Natural killer cell (primary cell): Measurements from ENCODE around the gene CD48. TPM values are rescaled to one million over a fixed set of nuclear protein-coding genes. Genes with fewer than 3 reads are reported as not detected.
"Not testable (repeated sequence)": the region's sequence is repeated elsewhere in the genome, so short reads cannot be mapped to it uniquely, and the experiment has no call there.

ENCODE experiments used
- ATAC-seq, 3 donors: fragments of 150-1000 bp in 2 of 3; fragments of 200-7000 bp in 1 of 3; cut with Tn5 transposase; 1 replicate in 1 of 3; 2 replicates in 2 of 3; pipeline ENCODE4 v1.10.0; 2021; ENCODE audit warnings: mild to moderate bottlenecking in 2 of 3, moderate library complexity in 2 of 3
- DNase-seq, 2 donors: peaks; one replicate each; pipeline versions ENCODE4 v3.0.0 to v3.0.0-alpha.2; 2013 to 2021; ENCODE audit warnings: mixed read lengths in 1 of 2
- H3K27ac ChIP-seq: one replicate; pipeline ENCODE4 v1.5.1; 2013; ENCODE audit warnings: mild to moderate bottlenecking, low read length
- H3K27me3 ChIP-seq: one replicate; pipeline ENCODE4 v1.6.1; 2013; ENCODE audit warnings: low read length; ENCODE audit not compliant: control insufficient read depth, insufficient read depth
- H3K36me3 ChIP-seq: one replicate; pipeline ENCODE4 v1.6.1; 2013; ENCODE audit warnings: low read length; ENCODE audit not compliant: control insufficient read depth, insufficient read depth
- H3K4me1 ChIP-seq: one replicate; pipeline ENCODE4 v1.6.1; 2013; ENCODE audit warnings: low read length; ENCODE audit not compliant: control insufficient read depth, insufficient read depth
- H3K4me3 ChIP-seq: one replicate; pipeline ENCODE4 v1.5.1; 2013; ENCODE audit warnings: low read length
- H3K9me3 ChIP-seq: one replicate; pipeline ENCODE4 v1.6.1; 2013; ENCODE audit warnings: low read length; ENCODE audit not compliant: control insufficient read depth, insufficient read depth
- H3K27ac Mint-ChIP-seq, 2 donors: one replicate each; pipeline ENCODE4 v1.8.0; 2022; ENCODE audit warnings: mild to moderate bottlenecking in 2 of 2, mixed read lengths in 2 of 2, moderate library complexity in 1 of 2
- H3K27me3 Mint-ChIP-seq, 2 donors: one replicate each; pipeline ENCODE4 v1.8.0; 2022; ENCODE audit warnings: low read depth in 2 of 2, mixed read lengths in 2 of 2
- H3K36me3 Mint-ChIP-seq: one replicate; pipeline ENCODE4 v1.8.0; 2022; ENCODE audit warnings: mixed read lengths
- H3K4me1 Mint-ChIP-seq, 2 donors: one replicate each; pipeline ENCODE4 v1.8.0; 2022; ENCODE audit warnings: mixed read lengths in 2 of 2
- H3K4me3 Mint-ChIP-seq: one replicate; pipeline ENCODE4 v1.8.0; 2022; ENCODE audit warnings: mild to moderate bottlenecking, moderate library complexity, mixed read lengths
- H3K9me3 Mint-ChIP-seq, 2 donors: one replicate each; pipeline ENCODE4 v1.8.0; 2022; ENCODE audit warnings: mixed read lengths in 2 of 2
- CTCF ChIP-seq: fragments of 200-600 bp; IDR thresholded peaks from one replicate; pipeline ENCODE4 v1.8.0; 2022; ENCODE audit warnings: antibody characterized with exemption
- WGBS: methylation state at CpG from one replicate; pipeline ENCODE4 v1.1.7; 2013; ENCODE audit warnings: missing lambda C conversion rate; ENCODE audit not compliant: insufficient coverage; 5-methylcytosine and 5-hydroxymethylcytosine counted together
- intact Hi-C: fragments of 100-400 bp; cut with micrococcal nuclease; formaldehyde crosslinking; loops from one replicate; pipeline ENCODE4 v1.14.2; 2022
- total RNA-seq, 4 donors: library from RNA; stranded (reverse); fragments of 120-200 nt in 1 of 4; gene quantifications; one replicate each; pipeline versions ENCODE4 v1.2.3 to v1.2.4, GENCODE V29; 2013 to 2022

The CD48 gene
- total RNA-seq, 3 donors from 2014 or later (not counting 1 experiment from before 2014, with no cell fraction given): 213 to 249 (median 223) TPM

- Histone ChIP-seq H3K36me3 (peaks cover 20% of the 10 kb centered on the region), H3K27ac (peak overlapping the region; percentile 94), H3K9me3 (no peaks in the 10 kb centered on the region), H3K4me3 (peak overlapping the region; percentile 30), H3K27me3 (no peaks in the 10 kb centered on the region), H3K4me1 (peaks cover 63% of the 10 kb centered on the region)
- intact Hi-C loops: loop anchor here (5.0 kb wide), 1 partner anchor 70 kb away; no protein-coding TSS in a partner anchor
- WGBS: 38% methylated on average over 8 of the region's 8 CpGs
- no peak overlapping the region for H3K27ac Mint-ChIP-seq
- H3K4me3 Mint-ChIP-seq: no peak overlapping the region
- ATAC-seq (peak; percentile 25 to 50 (median 41)), DNase-seq (peak in 1 of 2 donors; percentile 71)
- no peaks in the 10 kb centered on the region for H3K9me3 Mint-ChIP-seq
- TF ChIP-seq CTCF: no peak
- H3K4me1 Mint-ChIP-seq: peaks cover 35 to 46% of the 10 kb centered on the region in 2 donors
- peaks cover 8% of the 10 kb centered on the region for H3K36me3 Mint-ChIP-seq
- H3K27me3 Mint-ChIP-seq: no peaks in the 10 kb centered on the region
These were observed 4.2 kb downstream of the CD48 start for GRCh38 chr1:160707236-160708064.

- peaks cover 8% of the 10 kb centered on the region for H3K36me3 Mint-ChIP-seq
- H3K4me1 Mint-ChIP-seq: peaks cover 43 to 46% of the 10 kb centered on the region in 2 donors
- peaks cover 64% of the 10 kb centered on the region for H3K4me1 ChIP-seq
- WGBS: 0% methylated on average over 2 of the region's 4 CpGs
- TF ChIP-seq CTCF: no peak
- ATAC-seq: no peak
- H3K4me3 Mint-ChIP-seq: no peak overlapping the region
- H3K9me3 Mint-ChIP-seq: no peaks in the 10 kb centered on the region
- peak overlapping the region; percentile 30 for H3K4me3 ChIP-seq
- H3K36me3 ChIP-seq: peaks cover 28% of the 10 kb centered on the region
- DNase-seq: no peak
- H3K27ac Mint-ChIP-seq: no peak overlapping the region
- H3K27me3 Mint-ChIP-seq: no peaks in the 10 kb centered on the region
- intact Hi-C loops: loop anchor here (5.0 kb wide), 1 partner anchor 69 kb away; no protein-coding TSS in a partner anchor
- no peaks in the 10 kb centered on the region for H3K9me3 ChIP-seq
- H3K27me3 ChIP-seq: no peaks in the 10 kb centered on the region
- H3K27ac ChIP-seq: peak overlapping the region; percentile 94
These were observed 4.9 kb downstream of the CD48 start for GRCh38 chr1:160706526-160707235.

- peaks cover 52 to 53% of the 10 kb centered on the region in 2 donors for H3K4me1 Mint-ChIP-seq
These were observed 5.9 kb downstream of the CD48 start for GRCh38 chr1:160705742-160706141.

GRCh38 chr1:160705212-160705621 lies 6.4 kb downstream of the CD48 start:
- H3K27me3 Mint-ChIP-seq, H3K9me3 Mint-ChIP-seq, H3K27me3 ChIP-seq, H3K36me3 Mint-ChIP-seq, H3K4me3 ChIP-seq, H3K27ac Mint-ChIP-seq, H3K9me3 ChIP-seq: not testable (repeated sequence)
- peak in 1 of 2 donors; percentile 43 for DNase-seq
- peaks cover 58% of the 10 kb centered on the region in 2 donors for H3K4me1 Mint-ChIP-seq
- peak overlapping the region; percentile 94 for H3K27ac ChIP-seq
- WGBS: 63% methylated on average over 2 of the region's 3 CpGs
- peaks cover 71% of the 10 kb centered on the region for H3K4me1 ChIP-seq
- intact Hi-C loops: loop anchor here (5.0 kb wide), 1 partner anchor 68 kb away; no protein-coding TSS in a partner anchor
- ATAC-seq: peak in 1 of 3 donors; percentile 47
- peak overlapping the region; percentile 63 for H3K4me3 Mint-ChIP-seq
- peaks cover 35% of the 10 kb centered on the region for H3K36me3 ChIP-seq

More at GRCh38 chr1:160705742-160706141, 5.9 kb downstream of the CD48 start:
- TF ChIP-seq CTCF: no peak
- H3K4me1 ChIP-seq: peaks cover 69% of the 10 kb centered on the region
- no peaks in the 10 kb centered on the region for H3K9me3 ChIP-seq
- H3K27ac Mint-ChIP-seq: no peak overlapping the region
- intact Hi-C loops: loop anchor here (5.0 kb wide), 1 partner anchor 68 kb away; no protein-coding TSS in a partner anchor
- H3K27me3 Mint-ChIP-seq: no peaks in the 10 kb centered on the region
- no peaks in the 10 kb centered on the region for H3K27me3 ChIP-seq
- peak overlapping the region; percentile 63 for H3K4me3 Mint-ChIP-seq
- peaks cover 33% of the 10 kb centered on the region for H3K36me3 ChIP-seq
- H3K27ac ChIP-seq: peak overlapping the region; percentile 94
- no peaks in the 10 kb centered on the region for H3K9me3 Mint-ChIP-seq
- ATAC-seq: peak; percentile 23 to 37 (median 36)
- DNase-seq: peak in 1 of 2 donors; percentile 50
- no peak overlapping the region for H3K4me3 ChIP-seq
- H3K36me3 Mint-ChIP-seq: peaks cover 8% of the 10 kb centered on the region
